SH-SY5Y (cell line): Measurements from ENCODE around the gene BCKDHB.

ENCODE experiments used
- GATA2 ChIP-seq: IDR thresholded peaks from 2 replicates; pipeline ENCODE4 v1.6.1; 2011; ENCODE audit warnings: mild to moderate bottlenecking, low read depth, low read length
- GATA3 ChIP-seq: IDR thresholded peaks from 2 replicates; pipeline ENCODE4 v1.6.1; 2011; ENCODE audit warnings: low read depth, mild to moderate bottlenecking, low read length, moderate library complexity

The BCKDHB gene

DNA sequence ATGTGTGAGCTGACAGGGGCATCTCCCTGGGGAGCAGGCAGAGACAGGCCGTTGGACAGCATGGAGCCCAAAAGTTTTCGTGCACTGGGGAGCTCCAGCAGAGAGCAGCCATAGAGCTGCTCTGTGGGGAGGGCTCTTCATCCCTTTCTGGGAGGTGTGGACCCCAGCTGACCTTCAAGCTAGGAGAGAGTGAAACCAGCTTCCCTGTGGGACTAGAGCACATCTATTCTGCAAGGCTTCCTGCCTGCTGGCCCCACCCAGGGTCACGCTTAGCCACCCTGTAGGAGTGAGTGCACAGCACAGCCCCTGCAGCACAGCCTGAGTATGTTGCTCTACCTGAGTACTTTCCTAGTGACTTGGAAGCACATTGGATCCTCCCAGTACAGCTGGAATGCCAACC, 183.3 kb downstream of the BCKDHB start:
- no peak for TF ChIP-seq GATA3
- TF ChIP-seq GATA2 = no peak

DNA sequence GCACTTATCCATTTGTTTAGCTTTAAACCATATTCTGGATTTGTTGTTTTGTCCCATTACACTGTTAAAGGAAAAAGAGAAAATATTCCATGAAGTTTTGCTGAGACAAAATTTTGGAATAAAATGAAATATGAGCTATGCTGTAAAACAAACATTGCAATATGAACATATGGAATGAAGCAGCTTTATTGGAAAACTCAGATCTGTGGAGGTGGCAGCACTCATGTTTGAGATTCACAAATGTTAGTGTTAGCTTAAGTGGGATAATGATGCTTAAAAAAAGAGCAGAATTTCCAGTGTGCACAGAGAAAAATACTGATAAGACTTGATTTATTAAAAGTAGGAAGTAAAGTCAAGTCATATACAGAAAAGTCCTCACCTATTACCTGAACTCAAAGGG, 196.2 kb downstream of the BCKDHB start:
- no peak for TF ChIP-seq GATA3
- TF ChIP-seq GATA2 = no peak

DNA sequence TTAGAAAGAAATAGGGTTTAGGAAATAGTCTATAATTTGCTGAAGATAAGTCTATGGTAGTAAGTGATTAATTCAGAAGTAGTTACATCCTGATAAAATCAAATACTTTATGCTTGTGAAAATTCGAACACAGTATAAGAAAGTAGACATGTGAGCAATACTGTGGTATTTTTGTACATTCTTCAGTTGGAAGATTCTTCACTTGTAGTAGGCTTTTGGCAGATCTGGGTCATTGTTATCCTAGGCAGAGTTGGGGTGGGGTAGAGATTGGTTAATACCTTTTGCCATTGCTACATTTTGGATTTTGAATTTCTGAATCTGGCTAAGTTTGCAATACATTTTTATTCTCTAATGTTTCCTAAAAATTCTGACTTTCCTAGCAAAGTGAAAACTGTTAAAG, 197.5 kb downstream of the BCKDHB start:
- no peak for TF ChIP-seq GATA2
- TF ChIP-seq GATA3 = no peak

DNA sequence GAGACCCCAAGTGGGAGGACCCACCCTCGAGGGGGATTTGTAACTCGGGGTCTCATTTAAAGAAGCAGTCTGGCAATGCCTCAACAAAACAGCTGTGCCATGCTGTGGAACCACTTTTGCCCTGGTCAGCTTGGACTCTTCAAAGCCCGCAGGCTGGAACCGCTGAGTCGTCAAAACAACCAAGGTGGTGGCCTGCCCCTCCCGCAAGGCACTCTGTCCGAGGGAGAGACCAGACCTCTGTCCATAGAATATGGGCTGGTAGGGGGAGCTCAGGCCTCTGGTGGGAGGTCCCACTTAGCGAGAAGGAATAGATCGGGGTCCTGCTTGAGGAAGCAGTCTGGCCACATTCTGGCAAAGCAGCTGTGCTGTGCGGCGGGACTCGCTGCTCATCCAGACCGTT, 208.1 kb downstream of the BCKDHB start:
- TF ChIP-seq GATA2 = no peak
- TF ChIP-seq GATA3 = no peak

DNA sequence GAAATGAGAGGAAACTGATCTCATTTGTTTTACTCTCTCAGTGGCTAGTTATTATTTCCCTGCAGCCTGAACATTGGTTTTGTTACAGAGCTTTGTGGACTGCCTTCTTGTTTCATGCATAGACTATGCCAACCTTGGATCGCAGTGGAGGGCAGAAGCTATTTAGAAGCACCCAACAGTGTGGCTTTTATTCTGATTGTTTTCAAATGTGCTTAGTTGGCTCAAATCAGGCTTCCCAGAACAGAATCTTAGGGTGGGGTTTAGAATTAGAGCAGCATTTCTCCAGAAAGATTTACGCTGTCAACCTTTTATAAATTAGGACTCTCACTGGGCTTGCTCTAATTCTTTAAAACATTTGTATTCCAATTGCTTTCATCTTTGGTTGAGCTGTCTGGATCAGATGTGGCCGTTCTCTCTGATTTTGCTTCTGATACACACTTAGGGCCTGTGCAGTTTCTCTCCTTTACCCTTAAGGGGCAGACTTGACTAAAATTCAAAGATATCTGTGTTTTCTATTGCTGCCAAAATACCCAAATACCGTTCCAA, 210.3 kb downstream of the BCKDHB start:
- no peak for TF ChIP-seq GATA3
- no peak for TF ChIP-seq GATA2

DNA sequence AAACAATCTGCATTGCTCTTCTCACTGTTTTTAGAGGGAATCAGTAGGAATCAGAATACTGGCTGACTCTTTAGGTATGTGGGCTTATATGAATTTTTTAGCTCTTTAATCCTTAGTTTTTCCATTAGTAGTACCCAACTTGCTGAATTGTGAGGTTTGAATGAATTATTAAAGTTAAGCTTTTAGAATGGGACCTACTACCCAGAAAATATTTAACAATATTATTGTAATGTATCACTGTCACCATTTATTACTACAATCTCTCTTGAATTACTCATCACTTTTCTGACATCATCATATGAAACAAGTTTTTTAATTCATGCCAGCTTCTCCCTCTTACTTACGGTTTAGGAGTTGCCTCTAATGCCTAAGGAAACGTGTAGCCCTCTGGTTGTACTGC, 212.7 kb downstream of the BCKDHB start:
- no peak for TF ChIP-seq GATA3
- TF ChIP-seq GATA2 = no peak

DNA sequence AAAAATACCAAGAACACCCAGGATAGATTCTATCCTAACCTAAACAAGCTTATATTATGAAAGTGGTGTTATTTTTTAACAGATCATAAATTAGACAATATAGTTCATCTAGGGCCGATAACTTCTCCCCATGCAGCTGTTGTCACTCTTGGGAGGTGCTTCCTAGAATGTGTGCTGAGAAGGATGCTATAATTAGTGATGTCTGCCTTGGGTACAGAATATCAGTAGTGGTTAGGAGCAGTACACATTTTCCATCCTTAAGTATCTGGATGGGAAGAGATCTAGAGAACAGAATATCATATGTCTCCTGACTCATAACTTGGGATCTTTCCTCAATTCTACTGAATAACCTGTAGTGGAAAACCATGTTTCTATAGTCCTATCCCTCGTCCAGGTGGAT, 214.5 kb downstream of the BCKDHB start:
- TF ChIP-seq GATA2 = no peak
- no peak for TF ChIP-seq GATA3

DNA sequence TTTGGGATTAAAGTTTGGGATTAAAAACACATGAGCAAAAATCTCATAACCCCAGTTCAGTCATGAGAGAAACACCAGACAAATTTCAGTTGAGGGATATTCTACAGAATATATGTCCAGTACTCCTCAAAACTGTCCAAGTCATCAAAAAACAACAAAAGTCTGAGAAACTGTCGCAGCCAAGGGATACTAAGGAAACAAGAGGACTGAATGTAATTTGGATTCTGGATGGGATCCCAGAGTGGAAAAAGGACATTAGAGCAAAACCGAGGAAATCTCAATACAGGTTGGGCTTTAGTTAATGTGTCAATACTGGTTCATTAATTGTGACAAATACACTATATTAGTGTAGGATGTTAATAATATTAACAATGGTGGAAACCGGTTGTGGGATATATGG, 219.3 kb downstream of the BCKDHB start:
- TF ChIP-seq GATA2 (no peak), GATA3 (no peak)

DNA sequence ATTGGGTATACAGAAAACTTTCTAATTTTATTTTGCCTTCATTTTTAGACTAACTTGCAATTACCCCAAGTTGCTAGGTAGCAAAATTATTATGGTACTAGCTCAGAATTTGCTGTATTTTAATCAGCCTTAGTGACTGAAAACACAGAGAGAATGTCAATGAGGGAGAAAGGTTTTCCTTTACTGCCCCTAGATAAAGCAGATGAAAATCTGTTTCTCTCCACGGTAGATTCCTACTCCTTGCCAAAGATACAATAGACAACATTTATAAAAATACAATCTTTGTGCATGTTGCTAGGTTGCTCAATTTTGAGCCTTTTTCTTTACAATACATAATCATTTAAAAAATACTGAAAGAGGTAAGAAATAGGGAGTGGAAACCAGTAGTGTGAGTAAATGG, 222.2 kb downstream of the BCKDHB start:
- no peak for TF ChIP-seq GATA3
- no peak for TF ChIP-seq GATA2

DNA sequence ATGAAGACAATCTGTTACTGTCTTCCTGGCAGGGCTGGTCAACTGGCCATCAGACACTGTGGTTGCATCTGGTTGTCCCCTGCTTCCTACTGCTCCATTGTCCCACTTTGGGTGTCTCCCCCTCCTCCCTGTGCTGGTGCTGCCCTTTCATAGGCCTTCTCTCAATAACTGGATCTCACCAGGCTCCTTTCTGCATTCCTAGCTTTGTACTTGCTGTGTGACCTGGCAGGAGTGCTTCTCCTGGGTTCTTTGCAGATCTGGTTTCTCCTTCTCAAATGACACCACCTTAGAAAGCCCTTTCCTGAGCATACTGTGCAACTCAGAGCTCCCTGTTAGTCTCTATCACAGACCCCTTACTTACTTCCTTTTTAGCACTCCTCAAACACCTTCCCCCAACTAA, 223.0 kb downstream of the BCKDHB start:
- TF ChIP-seq GATA2 (no peak), GATA3 (no peak)

DNA sequence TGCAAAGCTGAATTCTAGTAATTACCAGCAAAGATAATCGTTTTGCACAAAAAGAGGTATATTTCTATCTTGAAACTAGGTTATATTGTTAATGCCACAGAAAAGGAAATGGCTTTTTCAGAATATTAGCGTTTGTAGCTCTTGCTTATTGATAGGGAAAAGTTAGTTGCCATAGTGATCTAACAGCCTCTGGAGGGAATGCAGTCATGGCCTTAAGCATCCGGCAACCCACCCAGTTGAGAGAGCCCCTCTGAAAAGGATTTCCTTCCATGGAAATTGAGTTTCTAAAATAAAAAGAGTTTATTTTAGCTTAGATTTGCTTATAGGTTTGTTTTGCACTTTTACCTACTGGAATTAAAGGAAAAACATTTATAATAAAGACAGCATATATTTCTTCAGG, 224.5 kb downstream of the BCKDHB start:
- TF ChIP-seq GATA2 = no peak
- no peak for TF ChIP-seq GATA3

DNA sequence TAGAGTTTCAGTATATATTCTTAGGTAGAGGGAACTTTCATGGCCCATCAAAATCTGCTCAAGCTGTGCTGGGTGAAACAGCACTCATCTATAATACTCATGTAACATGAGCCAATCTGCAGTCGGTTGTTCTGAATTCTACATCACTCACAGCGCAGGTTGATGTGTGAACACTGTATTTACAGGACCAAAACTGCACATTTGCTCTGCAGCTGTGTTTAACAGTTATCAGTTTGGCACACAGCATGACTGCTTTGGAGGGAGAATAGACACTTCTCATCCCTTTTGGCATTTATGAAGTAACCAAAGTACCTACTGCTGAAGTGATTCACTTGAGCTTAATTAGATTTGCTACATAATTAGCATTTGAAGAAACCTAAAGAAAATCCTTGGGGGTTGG, 225.1 kb downstream of the BCKDHB start:
- TF ChIP-seq GATA2 = no peak
- no peak for TF ChIP-seq GATA3

DNA sequence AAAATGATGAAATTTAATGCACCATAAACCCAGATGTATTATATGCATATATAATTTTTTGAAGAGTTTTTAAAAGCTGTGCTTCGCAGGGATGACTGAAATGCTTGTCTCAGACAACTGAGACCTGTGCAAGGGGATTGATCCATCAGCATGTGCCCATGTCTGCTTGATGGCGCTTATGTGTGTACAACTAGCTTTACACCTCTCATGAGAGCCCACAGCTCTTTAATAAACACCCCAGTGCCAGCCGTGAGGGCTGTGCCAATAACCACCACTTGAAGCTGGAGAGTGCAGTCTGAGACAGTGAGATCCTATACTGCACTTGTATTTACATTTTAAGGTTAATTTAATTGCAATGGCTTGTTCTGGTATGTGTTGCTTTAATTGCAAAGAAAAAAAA, 225.5 kb downstream of the BCKDHB start:
- TF ChIP-seq GATA2 (no peak), GATA3 (no peak)

DNA sequence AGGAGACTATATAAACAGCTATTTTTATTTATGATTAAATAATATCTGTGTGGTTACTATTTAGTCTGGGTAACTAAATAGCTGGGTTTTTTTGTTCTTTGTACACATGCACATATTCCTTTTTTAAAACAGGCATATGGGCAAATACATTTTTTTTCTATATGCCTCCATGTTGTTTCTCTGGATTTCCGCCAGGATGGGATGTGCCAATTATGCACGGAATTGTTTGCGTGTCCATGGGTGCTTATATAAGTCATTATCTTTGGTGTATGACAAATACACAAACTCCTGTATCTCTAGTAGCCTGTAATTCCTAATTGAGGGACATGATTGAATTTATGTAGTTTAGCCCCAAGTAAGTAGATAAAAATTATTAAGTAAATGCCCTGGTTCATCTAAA, 226.9 kb downstream of the BCKDHB start:
- TF ChIP-seq GATA3 (no peak), GATA2 (no peak)

DNA sequence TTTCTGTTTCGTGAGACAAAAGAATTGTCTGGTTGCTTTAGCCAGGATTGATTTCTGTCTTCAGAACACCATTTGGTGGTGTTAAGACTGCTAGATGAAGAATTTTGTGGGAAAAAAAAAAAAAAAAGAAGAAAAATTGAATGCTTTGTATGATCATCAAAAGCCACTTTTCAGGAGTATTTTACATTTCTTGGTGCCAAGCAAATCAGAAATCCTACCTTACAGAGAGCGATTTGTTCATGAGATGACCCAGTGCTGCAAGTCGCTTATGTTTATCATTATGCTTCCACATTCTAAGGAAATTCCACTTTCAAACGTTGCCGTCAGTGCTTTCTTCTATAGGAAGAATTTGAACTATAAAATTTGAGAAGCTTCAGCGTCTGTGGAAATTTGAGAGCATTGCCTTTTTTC, 228.7 kb downstream of the BCKDHB start:
- no peak for TF ChIP-seq GATA2
- no peak for TF ChIP-seq GATA3

DNA sequence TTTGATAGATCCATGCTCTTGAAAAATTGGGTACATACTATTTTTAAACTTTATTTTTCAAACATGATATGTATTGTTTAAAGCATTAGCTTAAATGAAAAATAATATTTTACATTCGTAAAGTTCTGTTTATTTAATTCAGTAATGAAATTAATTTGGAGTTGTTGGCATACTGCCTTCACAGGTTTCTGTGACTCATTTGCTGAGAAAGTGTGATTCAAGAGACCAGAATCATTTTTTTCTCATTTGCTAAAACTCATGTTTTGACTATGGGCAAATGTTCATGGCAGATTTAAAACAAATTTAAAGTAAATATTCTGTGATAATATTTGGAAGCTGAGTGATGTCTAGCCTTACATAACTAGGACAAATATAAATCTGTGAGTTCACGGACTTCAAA, 230.4 kb downstream of the BCKDHB start:
- TF ChIP-seq GATA2 = no peak
- no peak for TF ChIP-seq GATA3
